ENCODE measurements around the gene NMNAT3.

NMNAT3 gene

GRCh38 chr3:139564294-139564861 is 113.4 kb downstream of the NMNAT3 start:
- H3K36me3 Mint-ChIP-seq: no peaks in the 10 kb centered on the region
- no peaks in the 10 kb centered on the region for H3K4me1 Mint-ChIP-seq
- no peaks in the 10 kb centered on the region for H3K27me3 Mint-ChIP-seq
- CTCF ChIA-PET: no interaction called here
- no peak for DNase-seq
- no peak overlapping the region for H3K27ac Mint-ChIP-seq
- no peak overlapping the region for H3K4me3 Mint-ChIP-seq
- H3K9me3 Mint-ChIP-seq: no peaks in the 10 kb centered on the region

GRCh38 chr3:139561959-139562676 is 115.7 kb downstream of the NMNAT3 start:
- no peak overlapping the region for H3K27ac Mint-ChIP-seq
- H3K4me3 Mint-ChIP-seq: no peak overlapping the region
- no peaks in the 10 kb centered on the region for H3K27me3 Mint-ChIP-seq
- CTCF ChIA-PET: interaction anchor here (1.0 to 1.5 kb wide), 4 partner anchors 39 to 137 kb away, joined by 3 to 11 read pairs (median 3); no protein-coding TSS in a partner anchor
- H3K4me1 Mint-ChIP-seq: no peaks in the 10 kb centered on the region
- no peaks in the 10 kb centered on the region for H3K36me3 Mint-ChIP-seq
- no peaks in the 10 kb centered on the region for H3K9me3 Mint-ChIP-seq
- no peak for DNase-seq

- no peak for DNase-seq
- Mint-ChIP-seq H3K27me3 (no peaks in the 10 kb centered on the region), H3K4me3 (no peak overlapping the region), H3K36me3 (no peaks in the 10 kb centered on the region), H3K27ac (no peak overlapping the region), H3K4me1 (no peaks in the 10 kb centered on the region), H3K9me3 (no peaks in the 10 kb centered on the region)
- CTCF ChIA-PET: interaction anchor here (1.1 to 1.5 kb wide), 3 partner anchors 75 to 136 kb away, joined by 3 to 11 read pairs (median 3); no protein-coding TSS in a partner anchor
These were observed 116.4 kb downstream of the NMNAT3 start for GRCh38 chr3:139561255-139561817.

DNA sequence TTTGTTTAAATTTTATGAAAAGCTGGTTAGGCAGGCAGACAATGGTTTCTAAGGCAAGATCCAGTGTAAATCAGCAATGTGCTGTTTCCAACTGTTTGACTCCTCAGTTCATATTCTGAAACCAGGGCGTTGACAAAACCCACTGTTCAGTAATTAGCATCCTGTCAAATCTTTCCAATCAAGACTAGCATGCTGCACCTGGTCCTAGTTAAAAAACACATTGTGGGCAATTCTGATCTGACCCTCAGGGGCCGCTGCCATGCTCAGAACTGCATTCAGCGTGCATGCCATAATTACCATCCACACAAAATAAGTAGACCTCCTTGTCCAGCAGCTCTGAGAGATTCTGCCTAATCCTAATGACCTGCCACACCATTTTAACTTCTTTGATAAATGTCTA is 117.4 kb downstream of the NMNAT3 start:
- no peak overlapping the region for H3K27ac Mint-ChIP-seq
- no peaks in the 10 kb centered on the region for H3K9me3 Mint-ChIP-seq
- no peak for DNase-seq
- H3K27me3 Mint-ChIP-seq: peaks cover 3% of the 10 kb centered on the region
- H3K36me3 Mint-ChIP-seq: no peaks in the 10 kb centered on the region
- CTCF ChIA-PET: no interaction called here
- no peak overlapping the region for H3K4me3 Mint-ChIP-seq
- no peaks in the 10 kb centered on the region for H3K4me1 Mint-ChIP-seq

DNA sequence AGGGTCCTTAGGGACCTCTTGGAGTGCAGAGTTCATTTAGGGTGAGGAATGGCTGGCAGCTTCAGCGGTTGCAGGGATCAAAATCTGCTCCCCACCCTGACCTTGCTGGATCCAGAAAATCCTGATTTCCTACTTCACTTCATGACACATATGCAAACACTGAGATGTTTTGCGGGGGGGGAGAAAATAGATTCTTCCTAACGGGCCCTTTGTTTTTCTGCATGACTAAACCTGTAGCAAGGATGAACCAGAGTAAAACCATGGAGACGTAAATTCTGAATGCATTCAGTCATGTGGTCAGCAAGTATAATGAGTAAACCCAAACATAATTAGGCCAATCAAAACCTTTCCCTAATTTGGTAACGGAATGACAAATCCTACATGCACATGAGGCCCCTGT is 118.2 kb downstream of the NMNAT3 start:
- Mint-ChIP-seq H3K36me3 (no peaks in the 10 kb centered on the region), H3K4me3 (no peak overlapping the region), H3K9me3 (no peaks in the 10 kb centered on the region), H3K27me3 (peaks cover 6% of the 10 kb centered on the region), H3K4me1 (no peaks in the 10 kb centered on the region), H3K27ac (no peak overlapping the region)
- no peak for DNase-seq
- CTCF ChIA-PET: no interaction called here

- H3K4me1 Mint-ChIP-seq: no peaks in the 10 kb centered on the region
- no peak for DNase-seq
- H3K36me3 Mint-ChIP-seq: no peaks in the 10 kb centered on the region
- CTCF ChIA-PET: no interaction called here
- no peak overlapping the region for H3K4me3 Mint-ChIP-seq
- no peak overlapping the region for H3K27ac Mint-ChIP-seq
- H3K9me3 Mint-ChIP-seq: no peaks in the 10 kb centered on the region
- H3K27me3 Mint-ChIP-seq: peaks cover 15% of the 10 kb centered on the region
These were observed 119.2 kb downstream of the NMNAT3 start for GRCh38 chr3:139558351-139559266.

DNA sequence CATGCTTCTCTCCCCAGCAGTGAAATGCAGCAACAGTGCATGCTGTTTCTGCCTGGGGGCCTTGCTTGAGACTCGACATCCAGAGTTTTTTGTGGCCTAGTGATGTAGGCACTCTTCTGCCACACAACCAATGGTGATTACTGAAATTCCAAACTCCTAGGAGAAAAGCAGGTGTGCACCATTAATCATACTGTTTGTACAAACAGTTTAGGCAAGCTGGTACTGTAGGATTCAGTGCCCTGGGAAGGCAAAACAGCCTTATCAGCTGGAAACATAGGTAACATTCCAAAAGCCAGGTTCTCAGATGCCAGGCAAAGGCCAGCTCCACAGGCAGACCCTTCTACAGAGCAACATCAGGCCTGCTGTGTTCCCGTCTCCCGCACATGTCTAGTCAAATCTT is 120.7 kb downstream of the NMNAT3 start:
- H3K36me3 Mint-ChIP-seq: no peaks in the 10 kb centered on the region
- DNase-seq: no peak
- CTCF ChIA-PET: no interaction called here
- peaks cover 18% of the 10 kb centered on the region for H3K27me3 Mint-ChIP-seq
- no peak overlapping the region for H3K4me3 Mint-ChIP-seq
- no peaks in the 10 kb centered on the region for H3K4me1 Mint-ChIP-seq
- no peaks in the 10 kb centered on the region for H3K9me3 Mint-ChIP-seq
- H3K27ac Mint-ChIP-seq: no peak overlapping the region

DNA sequence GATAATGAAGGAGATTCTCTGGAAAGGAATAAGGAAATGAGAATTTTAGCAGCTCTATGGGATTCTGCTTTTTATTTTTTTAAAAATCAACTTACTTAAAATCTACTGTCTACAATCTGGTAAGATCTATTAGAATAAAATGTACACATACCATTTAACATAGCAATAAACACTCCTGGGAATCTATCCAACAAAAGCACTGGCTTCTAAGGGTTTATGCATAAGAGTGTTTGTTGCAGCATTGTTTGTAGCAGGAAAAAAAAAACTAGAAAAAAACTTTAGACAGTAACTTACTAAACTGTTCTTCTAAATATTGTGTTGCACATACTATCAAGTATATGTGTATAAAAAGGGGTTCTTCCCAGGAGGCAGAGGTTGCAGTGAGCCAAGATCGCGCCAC is 122.5 kb downstream of the NMNAT3 start:
- no peaks in the 10 kb centered on the region for H3K9me3 Mint-ChIP-seq
- CTCF ChIA-PET: no interaction called here
- no peak overlapping the region for H3K27ac Mint-ChIP-seq
- H3K4me1 Mint-ChIP-seq: no peaks in the 10 kb centered on the region
- H3K36me3 Mint-ChIP-seq: no peaks in the 10 kb centered on the region
- peaks cover 18% of the 10 kb centered on the region for H3K27me3 Mint-ChIP-seq
- no peak for DNase-seq
- H3K4me3 Mint-ChIP-seq: no peak overlapping the region

GRCh38 chr3:139554628-139555027 is 123.1 kb downstream of the NMNAT3 start:
- CTCF ChIA-PET: no interaction called here
- Mint-ChIP-seq H3K4me1 (no peaks in the 10 kb centered on the region), H3K4me3 (no peak overlapping the region)

GRCh38 chr3:139552632-139553365 is 125.0 kb downstream of the NMNAT3 start:
- Mint-ChIP-seq H3K4me3 (no peak overlapping the region), H3K36me3 (no peaks in the 10 kb centered on the region), H3K9me3 (no peaks in the 10 kb centered on the region), H3K27me3 (peaks cover 25% of the 10 kb centered on the region), H3K27ac (no peak overlapping the region), H3K4me1 (no peaks in the 10 kb centered on the region)
- CTCF ChIA-PET: no interaction called here
- DNase-seq: no peak

More at GRCh38 chr3:139554628-139555027, 123.1 kb downstream of the NMNAT3 start:
- H3K9me3 Mint-ChIP-seq: no peaks in the 10 kb centered on the region
- no peak for DNase-seq
- no peak overlapping the region for H3K27ac Mint-ChIP-seq
- H3K27me3 Mint-ChIP-seq: peaks cover 21% of the 10 kb centered on the region
- H3K36me3 Mint-ChIP-seq: no peaks in the 10 kb centered on the region

DNA sequence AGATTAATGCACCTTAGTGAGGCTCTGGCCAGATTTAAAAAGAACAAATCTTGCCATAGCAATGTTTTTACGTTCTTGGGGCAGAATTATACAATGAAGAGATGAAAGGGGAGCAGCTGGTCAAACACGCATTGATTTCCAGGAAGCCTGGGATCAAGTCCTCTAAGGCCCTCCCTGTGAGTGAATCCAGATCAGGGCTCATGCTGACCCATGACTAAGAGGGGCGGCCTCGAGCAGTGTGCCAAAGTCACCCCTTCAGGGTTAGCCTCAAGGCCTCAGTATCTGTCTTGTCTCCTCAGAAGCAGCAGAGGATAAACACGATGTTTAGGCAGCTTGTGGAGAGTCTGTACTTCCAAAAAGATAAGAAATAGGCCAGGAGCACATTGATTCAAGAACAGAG is 129.0 kb downstream of the NMNAT3 start:
- H3K4me1 Mint-ChIP-seq: no peaks in the 10 kb centered on the region
- CTCF ChIA-PET: no interaction called here
- DNase-seq: no peak
- no peaks in the 10 kb centered on the region for H3K9me3 Mint-ChIP-seq
- H3K27me3 Mint-ChIP-seq: peaks cover 15% of the 10 kb centered on the region
- no peak overlapping the region for H3K4me3 Mint-ChIP-seq
- no peaks in the 10 kb centered on the region for H3K36me3 Mint-ChIP-seq
- H3K27ac Mint-ChIP-seq: no peak overlapping the region

DNA sequence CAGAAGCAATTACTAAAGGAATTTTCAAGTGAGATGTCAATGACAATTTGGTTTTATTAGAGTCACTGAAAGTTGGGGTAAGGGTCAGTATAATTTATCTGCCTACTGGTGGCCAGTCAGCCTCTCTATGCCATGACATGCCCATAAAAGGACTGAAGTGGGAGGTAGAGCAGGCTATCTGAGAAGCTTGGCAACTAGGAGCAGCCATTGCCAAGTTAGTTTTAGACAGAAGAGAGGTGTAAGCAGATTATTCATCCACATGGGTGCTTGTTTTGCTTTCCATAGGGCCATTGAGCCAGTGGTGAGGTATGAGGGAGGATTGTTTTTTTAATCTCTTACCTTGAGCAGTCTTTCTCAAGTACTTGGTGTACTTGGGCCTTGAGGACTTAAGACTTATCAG is 130.1 kb downstream of the NMNAT3 start:
- no peaks in the 10 kb centered on the region for H3K36me3 Mint-ChIP-seq
- no peak overlapping the region for H3K4me3 Mint-ChIP-seq
- H3K9me3 Mint-ChIP-seq: no peaks in the 10 kb centered on the region
- CTCF ChIA-PET: no interaction called here
- H3K4me1 Mint-ChIP-seq: no peaks in the 10 kb centered on the region
- peaks cover 12% of the 10 kb centered on the region for H3K27me3 Mint-ChIP-seq
- no peak for DNase-seq
- no peak overlapping the region for H3K27ac Mint-ChIP-seq

- CTCF ChIA-PET: no interaction called here
- H3K36me3 Mint-ChIP-seq: no peaks in the 10 kb centered on the region
- H3K9me3 Mint-ChIP-seq: no peaks in the 10 kb centered on the region
- H3K27me3 Mint-ChIP-seq: peaks cover 20% of the 10 kb centered on the region
- H3K27ac Mint-ChIP-seq: no peak overlapping the region
- DNase-seq: no peak
- H3K4me3 Mint-ChIP-seq: no peak overlapping the region
- H3K4me1 Mint-ChIP-seq: no peaks in the 10 kb centered on the region
These were observed 131.0 kb downstream of the NMNAT3 start for GRCh38 chr3:139546772-139547171.

Data from activated naive CD4-positive, alpha-beta T cell treated with anti-CD3 and anti-CD28 coated beads, Interleukin-2, amount 10 ng/mL, durations not matched to agents 7 days and 5 days (primary cell).